ENCODE results near the gene CALU.

CALU gene

GRCh38 chr7:128705891-128706333 is 33.2 kb upstream of the CALU start:
- H3K4me3 ChIP-seq (ENCODE audit: low read depth in 1 of 2, low read length in 1 of 2) = no peak overlapping the region
- no peak overlapping the region for H3K27ac ChIP-seq
- H3K36me3 ChIP-seq = no peaks in the 10 kb centered on the region
- H3K9me3 ChIP-seq = no peaks in the 10 kb centered on the region
- peaks cover 17% of the 10 kb centered on the region for H3K27me3 ChIP-seq
- TF ChIP-seq, protein P1, sequence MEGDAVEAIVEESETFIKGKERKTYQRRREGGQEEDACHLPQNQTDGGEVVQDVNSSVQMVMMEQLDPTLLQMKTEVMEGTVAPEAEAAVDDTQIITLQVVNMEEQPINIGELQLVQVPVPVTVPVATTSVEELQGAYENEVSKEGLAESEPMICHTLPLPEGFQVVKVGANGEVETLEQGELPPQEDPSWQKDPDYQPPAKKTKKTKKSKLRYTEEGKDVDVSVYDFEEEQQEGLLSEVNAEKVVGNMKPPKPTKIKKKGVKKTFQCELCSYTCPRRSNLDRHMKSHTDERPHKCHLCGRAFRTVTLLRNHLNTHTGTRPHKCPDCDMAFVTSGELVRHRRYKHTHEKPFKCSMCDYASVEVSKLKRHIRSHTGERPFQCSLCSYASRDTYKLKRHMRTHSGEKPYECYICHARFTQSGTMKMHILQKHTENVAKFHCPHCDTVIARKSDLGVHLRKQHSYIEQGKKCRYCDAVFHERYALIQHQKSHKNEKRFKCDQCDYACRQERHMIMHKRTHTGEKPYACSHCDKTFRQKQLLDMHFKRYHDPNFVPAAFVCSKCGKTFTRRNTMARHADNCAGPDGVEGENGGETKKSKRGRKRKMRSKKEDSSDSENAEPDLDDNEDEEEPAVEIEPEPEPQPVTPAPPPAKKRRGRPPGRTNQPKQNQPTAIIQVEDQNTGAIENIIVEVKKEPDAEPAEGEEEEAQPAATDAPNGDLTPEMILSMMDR (IDR thresholded peaks at IDR 0.05) = no peak
- H3K4me1 ChIP-seq (ENCODE audit: control insufficient read depth in 1 of 2, insufficient read depth in 1 of 2, low read depth in 1 of 2, low read length in 1 of 2) = peaks cover 4 to 9% of the 10 kb centered on the region in 2 experiments

- Histone ChIP-seq H3K4me1 (ENCODE audit: control insufficient read depth in 1 of 2, insufficient read depth in 1 of 2, low read depth in 1 of 2, low read length in 1 of 2) (peaks cover 4 to 9% of the 10 kb centered on the region in 2 experiments), H3K27me3 (peaks cover 6% of the 10 kb centered on the region), H3K36me3 (no peaks in the 10 kb centered on the region), H3K9me3 (no peaks in the 10 kb centered on the region), H3K27ac (no peak overlapping the region), H3K4me3 (ENCODE audit: low read depth in 1 of 2, low read length in 1 of 2) (no peak overlapping the region)
- TF ChIP-seq, protein P1 (IDR thresholded peaks at IDR 0.05) = no peak
Observed at GRCh38 chr7:128707752-128708151, 31.4 kb upstream of the CALU start.

- TF ChIP-seq, protein P1 (IDR thresholded peaks at IDR 0.05) = no peak
- Histone ChIP-seq H3K4me3 (ENCODE audit: low read depth in 1 of 2, low read length in 1 of 2) (no peak overlapping the region), H3K27me3 (peaks cover 6% of the 10 kb centered on the region), H3K9me3 (no peaks in the 10 kb centered on the region), H3K4me1 (ENCODE audit: control insufficient read depth in 1 of 2, insufficient read depth in 1 of 2, low read depth in 1 of 2, low read length in 1 of 2) (peaks cover 4 to 9% of the 10 kb centered on the region in 2 experiments), H3K36me3 (no peaks in the 10 kb centered on the region), H3K27ac (no peak overlapping the region)
Observed at GRCh38 chr7:128708235-128708634, 30.9 kb upstream of the CALU start.

GRCh38 chr7:128708824-128709223 is 30.3 kb upstream of the CALU start:
- Histone ChIP-seq H3K27me3 (peaks cover 6% of the 10 kb centered on the region), H3K9me3 (no peaks in the 10 kb centered on the region), H3K4me1 (ENCODE audit: control insufficient read depth in 1 of 2, insufficient read depth in 1 of 2, low read depth in 1 of 2, low read length in 1 of 2) (peaks cover 4 to 9% of the 10 kb centered on the region in 2 experiments), H3K36me3 (no peaks in the 10 kb centered on the region), H3K4me3 (ENCODE audit: low read depth in 1 of 2, low read length in 1 of 2) (no peak overlapping the region), H3K27ac (no peak overlapping the region)
- TF ChIP-seq, protein P1 (IDR thresholded peaks at IDR 0.05) = no peak

DNA sequence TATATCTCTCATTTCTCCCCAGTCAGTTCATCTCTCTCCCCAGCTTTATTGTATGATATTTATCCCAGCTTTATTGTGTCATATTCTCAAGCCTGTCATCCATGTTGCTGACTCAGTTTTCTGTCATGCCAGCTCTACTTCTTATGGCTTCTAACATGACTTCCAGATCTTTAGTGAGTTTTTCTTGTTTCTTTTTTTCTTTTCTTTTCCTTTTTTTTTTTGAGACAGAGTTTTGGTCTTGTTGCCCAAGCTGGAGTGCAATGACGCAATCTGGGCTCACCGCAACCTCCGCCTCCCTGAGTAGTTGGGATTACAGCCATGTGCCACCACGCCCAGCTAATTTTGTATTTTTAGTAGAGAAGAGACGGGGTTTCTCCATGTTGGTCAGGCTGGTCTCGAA is 28.7 kb upstream of the CALU start:
- Histone ChIP-seq H3K9me3 (no peaks in the 10 kb centered on the region), H3K4me3 (ENCODE audit: low read depth in 1 of 2, low read length in 1 of 2) (no peak overlapping the region), H3K4me1 (ENCODE audit: control insufficient read depth in 1 of 2, insufficient read depth in 1 of 2, low read depth in 1 of 2, low read length in 1 of 2) (peaks cover 4 to 9% of the 10 kb centered on the region in 2 experiments), H3K36me3 (no peaks in the 10 kb centered on the region), H3K27me3 (peaks cover 10% of the 10 kb centered on the region), H3K27ac (no peak overlapping the region)
- TF ChIP-seq, protein P1 (IDR thresholded peaks at IDR 0.05) = no peak

- Histone ChIP-seq H3K4me3 (ENCODE audit: low read depth in 1 of 2, low read length in 1 of 2) (no peak overlapping the region), H3K4me1 (ENCODE audit: control insufficient read depth in 1 of 2, insufficient read depth in 1 of 2, low read depth in 1 of 2, low read length in 1 of 2) (peaks cover 4 to 9% of the 10 kb centered on the region in 2 experiments), H3K9me3 (no peaks in the 10 kb centered on the region), H3K27ac (no peak overlapping the region), H3K27me3 (peaks cover 27% of the 10 kb centered on the region), H3K36me3 (no peaks in the 10 kb centered on the region)
- TF ChIP-seq, protein P1 (IDR thresholded peaks at IDR 0.05) = no peak
Observed at GRCh38 chr7:128713794-128714193, 25.4 kb upstream of the CALU start.

Measured in neutrophil (primary cell).